ACC112 (cell line): Measurements from ENCODE around the gene THOP1.

ENCODE experiments used
- H2AFZ ChIP-seq: fragments of 200-600 bp; sonication (generic); one replicate; pipeline ENCODE4 v1.6.0; 2017; ENCODE audit warnings: antibody characterized with exemption, low read length; ENCODE audit not compliant: unreplicated experiment
- H3K27ac ChIP-seq: fragments of 200-600 bp; sonication (generic); 2 replicates; pipeline ENCODE4 v1.5.1; 2014; ENCODE audit warnings: low read depth, mild to moderate bottlenecking, antibody characterized with exemption, low read length, moderate library complexity
- H3K27me3 ChIP-seq: fragments of 200-600 bp; sonication (generic); 2 replicates; pipeline ENCODE4 v1.6.1; 2014; ENCODE audit warnings: mild to moderate bottlenecking, antibody characterized with exemption, low read length, moderate library complexity, mixed read lengths; ENCODE audit not compliant: insufficient read depth
- H3K36me3 ChIP-seq: fragments of 200-600 bp; sonication (generic); 2 replicates; pipeline ENCODE4 v1.6.1; 2016; ENCODE audit warnings: mild to moderate bottlenecking, antibody characterized with exemption, low read length, moderate library complexity, mixed read lengths; ENCODE audit not compliant: insufficient read depth
- H3K4me1 ChIP-seq: fragments of 200-600 bp; sonication (generic); one replicate; pipeline ENCODE4 v1.6.1; 2016; ENCODE audit warnings: low read length, mixed read lengths; ENCODE audit not compliant: insufficient read depth, unreplicated experiment, control insufficient read depth
- H3K4me3 ChIP-seq: fragments of 200-600 bp; sonication (generic); 2 replicates; pipeline ENCODE4 v1.5.1; 2014; ENCODE audit warnings: mild to moderate bottlenecking, low read depth, low read length
- H3K79me2 ChIP-seq: fragments of 200-600 bp; sonication (generic); one replicate; pipeline ENCODE4 v1.6.0; 2016; ENCODE audit warnings: low read length; ENCODE audit not compliant: control insufficient read depth, unreplicated experiment, insufficient read depth

THOP1 gene

DNA sequence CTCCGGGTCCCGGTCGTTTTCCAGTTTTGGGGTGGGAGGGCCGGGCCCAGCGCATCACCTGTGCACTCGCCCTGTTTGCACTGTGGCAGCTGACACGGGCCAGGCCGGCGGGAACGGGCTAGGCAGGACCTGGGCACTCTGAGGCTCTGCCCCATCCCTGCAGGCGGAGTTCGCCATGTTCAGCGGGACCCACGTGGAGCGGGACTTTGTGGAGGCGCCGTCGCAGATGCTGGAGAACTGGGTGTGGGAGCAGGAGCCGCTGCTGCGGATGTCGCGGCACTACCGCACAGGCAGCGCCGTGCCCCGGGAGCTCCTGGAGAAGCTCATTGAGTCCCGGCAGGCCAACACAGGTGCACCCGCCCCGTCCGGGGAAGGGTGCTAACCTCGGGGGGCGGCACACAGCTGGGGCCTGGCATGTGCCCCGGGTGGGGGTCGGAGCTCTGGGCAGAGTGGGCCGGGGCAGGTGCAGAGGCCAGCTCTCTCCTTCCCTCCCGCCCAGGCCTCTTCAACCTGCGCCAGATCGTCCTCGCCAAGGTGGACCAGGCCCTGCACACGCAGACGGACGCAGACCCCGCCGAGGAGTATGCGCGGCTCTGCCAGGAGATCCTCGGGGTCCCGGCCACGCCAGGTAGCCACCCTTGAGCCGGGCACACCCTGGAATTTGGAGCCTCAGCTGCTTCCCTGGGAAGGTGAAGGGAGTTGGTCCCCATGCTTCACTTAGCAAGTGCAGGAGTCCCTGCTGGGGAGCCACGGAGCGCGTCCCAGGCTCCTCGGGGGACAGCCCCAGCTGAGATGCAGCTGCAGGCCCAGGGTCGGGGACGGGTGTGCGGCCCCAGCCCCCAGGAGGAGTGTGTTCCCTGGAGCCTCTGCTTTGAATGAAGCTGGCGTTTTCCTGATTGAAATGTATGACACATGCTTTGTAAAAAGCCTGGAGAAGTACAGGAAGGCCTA is 25.1 kb downstream of the THOP1 start:
- Histone ChIP-seq H3K27me3 (no peaks in the 10 kb centered on the region), H2AFZ (no peak overlapping the region), H3K4me1 (no peaks in the 10 kb centered on the region), H3K36me3 (no peaks in the 10 kb centered on the region), H3K4me3 (no peak overlapping the region), H3K27ac (no peak overlapping the region), H3K79me2 (no peaks in the 10 kb centered on the region)

DNA sequence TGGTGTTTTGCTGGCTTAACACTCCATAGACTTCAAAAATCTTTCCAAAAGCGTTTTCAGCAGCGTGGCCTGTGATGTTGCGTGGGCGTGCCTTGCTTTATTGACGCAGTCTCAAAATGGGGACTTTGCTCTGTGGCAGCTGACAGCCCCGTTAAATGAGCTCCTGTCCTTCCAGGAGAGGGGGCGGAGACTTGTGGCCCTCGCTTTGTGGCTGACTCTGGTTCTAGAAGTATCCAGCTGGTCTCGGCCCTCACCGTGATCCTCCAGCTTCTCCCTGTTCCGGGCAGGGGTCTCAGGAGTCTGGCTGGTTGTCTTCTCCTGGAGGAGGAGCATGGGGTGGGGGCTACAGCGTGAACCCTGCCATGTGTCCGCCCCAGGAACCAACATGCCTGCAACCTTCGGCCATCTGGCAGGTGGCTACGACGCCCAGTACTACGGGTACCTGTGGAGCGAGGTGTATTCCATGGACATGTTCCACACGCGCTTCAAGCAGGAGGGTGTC is 26.0 kb downstream of the THOP1 start:
- Histone ChIP-seq H3K27me3 (no peaks in the 10 kb centered on the region), H3K36me3 (no peaks in the 10 kb centered on the region), H3K79me2 (no peaks in the 10 kb centered on the region), H3K4me3 (no peak overlapping the region), H3K27ac (no peak overlapping the region), H3K4me1 (no peaks in the 10 kb centered on the region), H2AFZ (no peak overlapping the region)

DNA sequence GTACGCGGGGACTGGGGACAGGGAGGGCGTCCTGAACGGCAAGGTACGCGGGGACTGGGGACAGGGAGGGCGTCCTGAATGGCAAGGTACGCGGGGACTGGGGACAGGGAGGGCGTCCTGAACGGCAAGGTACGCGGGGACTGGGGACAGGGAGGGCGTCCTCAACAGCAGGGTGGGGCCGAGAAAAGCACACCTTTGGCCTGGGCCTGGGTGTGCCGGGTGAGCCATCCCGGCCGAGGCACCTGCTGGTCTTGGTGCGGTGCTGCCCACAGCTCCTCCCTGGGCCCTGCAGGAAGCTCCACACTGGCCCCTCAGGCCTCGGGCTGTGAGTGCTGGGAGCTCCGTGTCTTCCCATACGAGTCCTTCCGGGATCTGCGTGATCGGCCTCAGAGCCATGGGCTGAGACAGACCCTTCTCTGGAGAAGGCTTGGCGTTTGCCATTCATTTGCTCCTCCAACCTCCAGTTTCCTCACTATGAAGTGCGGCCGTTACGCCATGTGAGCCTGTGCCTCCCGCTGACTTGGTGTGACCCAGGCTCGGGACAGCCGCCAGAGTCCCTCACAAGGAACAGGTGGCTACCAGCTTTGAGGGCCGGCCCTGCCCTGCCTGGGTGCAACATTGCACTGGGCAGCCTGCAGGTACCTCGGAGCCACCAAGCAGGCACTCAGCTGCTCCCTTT is 26.6 kb downstream of the THOP1 start:
- H2AFZ ChIP-seq = no peak overlapping the region
- no peaks in the 10 kb centered on the region for H3K79me2 ChIP-seq
- H3K4me3 ChIP-seq = no peak overlapping the region
- no peaks in the 10 kb centered on the region for H3K4me1 ChIP-seq
- H3K36me3 ChIP-seq = no peaks in the 10 kb centered on the region
- no peaks in the 10 kb centered on the region for H3K27me3 ChIP-seq
- H3K27ac ChIP-seq = no peak overlapping the region

DNA sequence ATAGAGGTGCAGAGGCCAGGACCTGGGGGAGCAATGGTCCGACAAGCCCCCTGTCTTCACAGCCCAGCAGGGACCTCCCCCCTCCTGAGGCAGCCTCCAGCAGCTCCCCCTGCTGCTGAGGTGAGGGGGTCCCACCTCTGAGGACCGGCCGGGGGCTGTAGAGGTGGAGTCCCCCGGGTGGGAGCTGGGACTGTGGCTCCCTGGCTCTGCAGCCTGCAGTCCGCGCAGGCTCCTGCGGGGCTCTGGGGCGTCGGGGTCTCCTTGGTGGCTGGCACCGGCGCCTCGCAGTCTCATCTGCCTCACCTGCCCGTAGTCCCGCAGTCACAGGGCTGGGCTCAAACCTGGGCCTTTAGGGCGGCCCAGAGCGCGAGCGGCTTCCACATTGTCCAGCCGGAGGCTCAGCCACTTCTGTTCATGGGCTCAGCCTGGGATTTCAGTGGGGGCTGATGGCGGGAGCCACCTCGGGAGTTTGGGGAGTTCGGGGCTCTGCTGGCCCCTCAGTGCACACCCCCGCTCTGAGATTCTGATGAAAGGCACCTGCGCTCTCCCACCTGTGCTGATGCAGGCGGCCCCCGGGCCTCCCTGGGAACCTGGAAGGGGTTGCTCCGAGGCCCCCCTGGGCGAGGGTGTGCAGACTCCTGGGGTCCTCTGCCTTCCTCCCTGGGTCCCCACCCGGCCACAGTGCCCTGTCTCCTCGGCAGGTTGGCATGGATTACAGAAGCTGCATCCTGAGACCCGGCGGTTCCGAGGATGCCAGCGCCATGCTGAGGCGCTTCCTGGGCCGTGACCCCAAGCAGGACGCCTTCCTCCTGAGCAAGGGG is 27.3 kb downstream of the THOP1 start:
- Histone ChIP-seq H3K4me1 (no peaks in the 10 kb centered on the region), H3K36me3 (no peaks in the 10 kb centered on the region)

DNA sequence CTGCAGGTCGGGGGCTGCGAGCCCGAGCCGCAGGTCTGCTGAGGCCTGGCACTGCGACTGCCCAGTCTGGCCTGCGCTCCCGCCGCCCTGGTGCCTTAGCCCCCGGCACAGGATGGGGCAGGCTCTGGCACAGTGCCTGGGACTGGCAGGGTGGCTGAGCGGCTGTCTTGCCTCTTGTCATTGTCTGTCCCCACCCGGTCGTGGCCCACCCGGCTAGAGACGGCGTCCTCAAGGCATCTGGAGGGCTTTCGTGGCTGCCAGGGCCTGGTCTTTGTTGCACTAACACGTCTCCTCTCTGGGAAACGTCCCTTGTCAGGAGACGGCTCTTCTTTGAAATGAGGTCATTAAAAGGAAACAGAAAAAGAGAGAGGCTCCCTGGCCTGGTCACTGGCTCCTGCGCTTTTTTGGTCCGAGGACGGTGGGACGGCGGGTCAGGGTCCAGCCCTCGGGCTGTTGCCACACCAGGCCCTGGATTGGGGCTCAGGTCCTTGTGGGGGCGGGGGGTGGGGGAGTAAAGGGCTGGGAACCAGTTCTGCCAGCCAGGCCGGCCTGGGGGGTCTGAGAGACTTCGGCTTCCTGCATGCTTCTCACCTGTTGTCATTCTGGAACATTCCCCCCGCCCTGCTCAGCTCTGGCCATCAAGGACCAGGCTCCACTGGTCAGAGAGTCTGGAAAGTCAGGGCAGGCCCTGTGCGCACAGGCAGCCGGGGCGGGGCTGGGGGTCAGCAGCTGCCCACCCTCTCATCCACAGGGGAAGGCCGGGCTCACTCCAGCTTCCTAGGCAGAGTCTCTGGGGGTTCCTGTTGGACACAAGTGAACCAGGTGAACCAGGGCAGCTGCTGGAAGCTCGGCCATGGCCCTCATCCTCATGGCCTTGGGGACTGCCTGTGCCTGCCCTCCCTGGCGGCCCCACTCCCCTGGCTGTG is 28.2 kb downstream of the THOP1 start:
- H2AFZ ChIP-seq = no peak overlapping the region
- H3K27me3 ChIP-seq = no peaks in the 10 kb centered on the region
- H3K36me3 ChIP-seq = no peaks in the 10 kb centered on the region
- no peaks in the 10 kb centered on the region for H3K79me2 ChIP-seq
- no peak overlapping the region for H3K27ac ChIP-seq
- H3K4me1 ChIP-seq = no peaks in the 10 kb centered on the region
- no peak overlapping the region for H3K4me3 ChIP-seq

More for the DNA sequence above, 27.3 kb downstream of the THOP1 start:
- no peak overlapping the region for H3K4me3 ChIP-seq
- no peaks in the 10 kb centered on the region for H3K79me2 ChIP-seq
- no peak overlapping the region for H2AFZ ChIP-seq
- no peak overlapping the region for H3K27ac ChIP-seq
- no peaks in the 10 kb centered on the region for H3K27me3 ChIP-seq

DNA sequence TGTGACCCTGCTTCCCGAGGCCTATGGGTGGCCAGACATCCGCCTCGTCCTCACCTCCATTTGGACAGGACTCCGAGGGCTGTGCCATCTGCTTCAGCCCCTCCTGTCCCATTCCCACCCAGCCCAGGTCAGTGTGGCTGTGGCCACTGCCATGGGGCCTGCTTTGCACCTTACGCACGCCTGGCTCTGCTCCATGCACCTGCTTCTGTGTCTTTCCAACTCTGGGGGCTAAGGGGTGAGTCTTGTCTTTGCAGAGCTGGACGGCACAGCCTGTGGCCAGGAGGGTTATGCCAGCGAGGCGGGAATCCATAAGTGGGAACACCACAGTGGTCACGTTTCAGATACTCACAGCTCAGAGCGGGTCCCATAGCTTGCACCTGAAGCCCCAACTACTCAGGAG is 29.1 kb downstream of the THOP1 start:
- H3K4me3 ChIP-seq = no peak overlapping the region
- H3K27me3 ChIP-seq = no peaks in the 10 kb centered on the region
- H2AFZ ChIP-seq = no peak overlapping the region
- no peaks in the 10 kb centered on the region for H3K36me3 ChIP-seq
- no peaks in the 10 kb centered on the region for H3K79me2 ChIP-seq
- no peak overlapping the region for H3K27ac ChIP-seq
- H3K4me1 ChIP-seq = no peaks in the 10 kb centered on the region

DNA sequence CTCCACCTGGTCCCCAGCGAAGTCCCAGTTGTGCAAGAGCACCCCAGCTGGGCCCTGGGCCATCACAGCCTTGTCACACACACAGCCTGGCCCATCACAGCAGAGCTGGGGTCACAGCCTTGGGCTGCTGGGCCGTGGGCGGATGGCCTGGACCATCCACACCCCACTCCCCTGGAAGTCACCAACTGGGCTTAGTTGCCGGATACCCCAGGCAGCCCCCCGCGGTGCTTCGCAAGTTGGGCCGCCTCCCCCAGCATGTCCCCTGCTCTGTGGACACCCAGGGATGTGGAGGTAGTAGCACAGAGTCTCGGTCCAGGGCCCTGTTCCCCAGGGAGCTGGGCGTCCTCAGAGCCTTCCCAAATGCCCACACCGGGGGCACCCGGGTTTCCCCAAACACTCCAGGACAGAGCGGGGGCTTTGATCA is 29.9 kb downstream of the THOP1 start:
- no peak overlapping the region for H2AFZ ChIP-seq
- no peaks in the 10 kb centered on the region for H3K27me3 ChIP-seq
- no peaks in the 10 kb centered on the region for H3K36me3 ChIP-seq
- no peaks in the 10 kb centered on the region for H3K4me1 ChIP-seq
- H3K4me3 ChIP-seq = no peak overlapping the region
- no peaks in the 10 kb centered on the region for H3K79me2 ChIP-seq
- H3K27ac ChIP-seq = no peak overlapping the region

DNA sequence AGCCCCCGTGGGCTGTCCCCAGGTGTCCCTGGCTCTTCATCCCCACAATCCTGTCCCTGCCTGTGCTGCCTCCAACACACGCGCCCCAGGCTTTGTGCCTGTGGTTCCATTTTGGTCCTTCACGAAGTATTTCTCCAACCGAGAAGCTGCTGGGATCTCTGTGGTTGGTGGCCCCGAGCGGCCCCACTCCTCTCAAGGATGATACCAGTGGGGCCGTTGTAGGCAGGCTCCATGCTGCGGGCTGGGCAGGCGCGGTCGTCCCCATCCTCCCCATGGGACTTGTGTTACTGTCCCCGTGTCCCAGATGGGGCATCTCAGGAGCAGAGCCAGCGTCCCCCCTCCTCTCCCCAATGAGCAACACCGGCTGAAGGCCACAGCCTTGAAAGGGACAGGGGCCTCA is 30.6 kb downstream of the THOP1 start:
- H3K27me3 ChIP-seq = no peaks in the 10 kb centered on the region

DNA sequence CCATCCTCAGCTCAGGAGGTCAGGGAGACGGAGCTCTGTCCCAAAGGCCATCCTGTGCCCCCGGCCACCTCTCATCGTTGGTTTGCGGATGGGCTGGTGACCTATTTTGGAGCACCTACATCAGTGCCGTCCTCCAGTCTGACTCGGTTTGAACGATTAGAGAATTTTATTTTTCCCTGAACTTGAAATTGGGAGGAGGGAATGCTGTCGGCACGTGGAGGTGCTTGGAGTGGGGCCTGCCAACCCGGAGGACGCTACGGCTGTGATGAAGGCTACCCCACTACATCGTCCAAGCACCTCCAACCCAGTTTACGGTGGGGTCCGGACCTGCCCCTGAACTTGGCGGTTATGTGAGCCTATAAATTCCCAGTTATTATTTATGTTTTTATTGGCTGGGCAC is 31.3 kb downstream of the THOP1 start:
- no peaks in the 10 kb centered on the region for H3K4me1 ChIP-seq
- H3K79me2 ChIP-seq = no peaks in the 10 kb centered on the region
- no peaks in the 10 kb centered on the region for H3K27me3 ChIP-seq
- no peak overlapping the region for H3K27ac ChIP-seq
- no peak overlapping the region for H3K4me3 ChIP-seq
- no peaks in the 10 kb centered on the region for H3K36me3 ChIP-seq
- H2AFZ ChIP-seq = no peak overlapping the region

More for the DNA sequence above, 30.6 kb downstream of the THOP1 start:
- Histone ChIP-seq H2AFZ (no peak overlapping the region), H3K36me3 (no peaks in the 10 kb centered on the region), H3K79me2 (no peaks in the 10 kb centered on the region), H3K4me1 (no peaks in the 10 kb centered on the region), H3K4me3 (no peak overlapping the region), H3K27ac (no peak overlapping the region)
